Neutrophil (primary cell): Measurements from ENCODE around the gene CHCHD6.

Experiments used
- H3K27ac ChIP-seq: fragments of 200-600 bp; sonication (generic); 2 replicates; pipeline ENCODE4 v1.5.1; 2016; ENCODE audit warnings: mild to moderate bottlenecking, moderate library complexity
- H3K27me3 ChIP-seq: fragments of 200-600 bp; sonication (generic); 2 replicates; pipeline ENCODE4 v1.6.0; 2016; ENCODE audit warnings: mild to moderate bottlenecking
- H3K36me3 ChIP-seq: fragments of 200-600 bp; sonication (generic); 2 replicates; pipeline ENCODE4 v1.5.1; 2017
- H3K4me1 ChIP-seq, 2 experiments: fragments of 200-600 bp in 1 of 2; sonication (generic) in 1 of 2; 1 replicate in 1 of 2; 2 replicates in 1 of 2; pipeline versions ENCODE4 v1.5.1 to v1.6.1; 2013 to 2016; ENCODE audit warnings: low read depth in 1 of 2, low read length in 1 of 2, mild to moderate bottlenecking in 1 of 2, moderate library complexity in 1 of 2; ENCODE audit not compliant: control insufficient read depth in 1 of 2, insufficient read depth in 1 of 2
- H3K4me3 ChIP-seq, 2 experiments: fragments of 200-600 bp in 1 of 2; sonication (generic) in 1 of 2; 1 replicate in 1 of 2; 2 replicates in 1 of 2; pipeline ENCODE4 v1.5.1; 2013 to 2016; ENCODE audit warnings: low read depth in 1 of 2, low read length in 1 of 2, mild to moderate bottlenecking in 1 of 2, moderate library complexity in 1 of 2
- H3K9me3 ChIP-seq: fragments of 200-600 bp; sonication (generic); 2 replicates; pipeline ENCODE4 v1.5.1; 2016
- TF ChIP-seq, protein P1 (sequence below): fragments of 200-600 bp; sonication (generic); IDR thresholded peaks from 2 replicates; pipeline ENCODE4 v1.5.1; 2016; ENCODE audit warnings: antibody characterized with exemption

CHCHD6 gene

GRCh38 chr3:126911162-126912026 is 207.4 kb downstream of the CHCHD6 start:
- Histone ChIP-seq H3K4me1 (peaks cover 3 to 8% of the 10 kb centered on the region in 2 experiments), H3K4me3 (no peak overlapping the region), H3K27me3 (peaks cover 92% of the 10 kb centered on the region), H3K9me3 (no peaks in the 10 kb centered on the region), H3K27ac (no peak overlapping the region), H3K36me3 (no peaks in the 10 kb centered on the region)
- TF ChIP-seq, protein P1, sequence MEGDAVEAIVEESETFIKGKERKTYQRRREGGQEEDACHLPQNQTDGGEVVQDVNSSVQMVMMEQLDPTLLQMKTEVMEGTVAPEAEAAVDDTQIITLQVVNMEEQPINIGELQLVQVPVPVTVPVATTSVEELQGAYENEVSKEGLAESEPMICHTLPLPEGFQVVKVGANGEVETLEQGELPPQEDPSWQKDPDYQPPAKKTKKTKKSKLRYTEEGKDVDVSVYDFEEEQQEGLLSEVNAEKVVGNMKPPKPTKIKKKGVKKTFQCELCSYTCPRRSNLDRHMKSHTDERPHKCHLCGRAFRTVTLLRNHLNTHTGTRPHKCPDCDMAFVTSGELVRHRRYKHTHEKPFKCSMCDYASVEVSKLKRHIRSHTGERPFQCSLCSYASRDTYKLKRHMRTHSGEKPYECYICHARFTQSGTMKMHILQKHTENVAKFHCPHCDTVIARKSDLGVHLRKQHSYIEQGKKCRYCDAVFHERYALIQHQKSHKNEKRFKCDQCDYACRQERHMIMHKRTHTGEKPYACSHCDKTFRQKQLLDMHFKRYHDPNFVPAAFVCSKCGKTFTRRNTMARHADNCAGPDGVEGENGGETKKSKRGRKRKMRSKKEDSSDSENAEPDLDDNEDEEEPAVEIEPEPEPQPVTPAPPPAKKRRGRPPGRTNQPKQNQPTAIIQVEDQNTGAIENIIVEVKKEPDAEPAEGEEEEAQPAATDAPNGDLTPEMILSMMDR: no peak

- Histone ChIP-seq H3K9me3 (no peaks in the 10 kb centered on the region), H3K4me3 (no peak overlapping the region), H3K27me3 (peaks cover 86% of the 10 kb centered on the region), H3K27ac (no peak overlapping the region), H3K36me3 (no peaks in the 10 kb centered on the region), H3K4me1 (peaks cover 3 to 8% of the 10 kb centered on the region in 2 experiments)
- TF ChIP-seq, protein P1: no peak
Observed at GRCh38 chr3:126912027-126912422, 208.0 kb downstream of the CHCHD6 start.

GRCh38 chr3:126912491-126913195 is 208.6 kb downstream of the CHCHD6 start:
- Histone ChIP-seq H3K27ac (no peak overlapping the region), H3K4me1 (peaks cover 3 to 8% of the 10 kb centered on the region in 2 experiments), H3K27me3 (peaks cover 80% of the 10 kb centered on the region), H3K4me3 (no peak overlapping the region), H3K36me3 (no peaks in the 10 kb centered on the region), H3K9me3 (no peaks in the 10 kb centered on the region)
- TF ChIP-seq, protein P1: no peak

- Histone ChIP-seq H3K4me3 (no peak overlapping the region), H3K36me3 (no peaks in the 10 kb centered on the region), H3K27me3 (peaks cover 71% of the 10 kb centered on the region), H3K27ac (no peak overlapping the region), H3K9me3 (no peaks in the 10 kb centered on the region), H3K4me1 (peaks cover 3 to 8% of the 10 kb centered on the region in 2 experiments)
- TF ChIP-seq, protein P1: no peak
Observed at GRCh38 chr3:126913524-126913923, 209.5 kb downstream of the CHCHD6 start.

GRCh38 chr3:126914226-126914625 is 210.2 kb downstream of the CHCHD6 start:
- no peak overlapping the region for H3K27ac ChIP-seq
- TF ChIP-seq, protein P1: no peak
- H3K36me3 ChIP-seq: no peaks in the 10 kb centered on the region
- H3K9me3 ChIP-seq: no peaks in the 10 kb centered on the region
- peaks cover 3 to 8% of the 10 kb centered on the region in 2 experiments for H3K4me1 ChIP-seq
- peaks cover 64% of the 10 kb centered on the region for H3K27me3 ChIP-seq
- H3K4me3 ChIP-seq: no peak overlapping the region
